Measurements from ENCODE around the gene ADCK2.

The ADCK2 gene

DNA sequence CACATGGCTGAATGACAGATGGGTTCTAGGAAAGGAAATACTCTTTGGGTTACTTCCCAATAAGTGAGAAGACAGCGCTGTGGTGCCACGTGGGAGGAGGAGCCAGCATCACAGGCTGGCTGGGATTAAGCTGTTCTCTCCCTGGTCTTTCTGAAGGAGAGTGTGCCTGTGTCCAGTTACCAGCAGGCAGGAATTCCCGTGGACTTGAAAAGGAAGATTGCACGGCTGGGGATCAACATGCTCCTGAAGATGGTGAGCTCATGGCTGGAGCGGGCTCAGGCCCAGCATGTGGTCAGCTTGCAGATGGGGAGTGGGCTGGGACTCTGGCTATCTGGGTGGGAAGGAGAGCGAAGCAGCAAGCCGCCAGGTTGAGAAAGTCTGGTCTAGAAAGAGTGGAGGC, 8.1 kb downstream of the ADCK2 start:
- Histone ChIP-seq H3K9ac (ENCODE audit: low read depth in 1 of 2, low read length in 2 of 2) (no peak overlapping the region), H3K4me3 (ENCODE audit: low read depth in 1 of 2, low read length in 2 of 2) (no peak overlapping the region), H3K4me1 (ENCODE audit: control insufficient read depth in 1 of 2, insufficient read depth in 2 of 2, low read length in 2 of 2) (no peaks in the 10 kb centered on the region), H3K27me3 (ENCODE audit: control insufficient read depth in 1 of 2, insufficient read depth in 2 of 2, low read length in 2 of 2) (no peaks in the 10 kb centered on the region), H3K9me3 (ENCODE audit: control insufficient read depth in 1 of 2, low read length in 2 of 2) (no peaks in the 10 kb centered on the region), H3K36me3 (ENCODE audit: control insufficient read depth in 1 of 2, insufficient read depth in 2 of 2, low read length in 2 of 2) (peaks cover 0 to 32% of the 10 kb centered on the region in 2 donors), H3K27ac (ENCODE audit: low read depth, low read length) (no peak overlapping the region)

DNA sequence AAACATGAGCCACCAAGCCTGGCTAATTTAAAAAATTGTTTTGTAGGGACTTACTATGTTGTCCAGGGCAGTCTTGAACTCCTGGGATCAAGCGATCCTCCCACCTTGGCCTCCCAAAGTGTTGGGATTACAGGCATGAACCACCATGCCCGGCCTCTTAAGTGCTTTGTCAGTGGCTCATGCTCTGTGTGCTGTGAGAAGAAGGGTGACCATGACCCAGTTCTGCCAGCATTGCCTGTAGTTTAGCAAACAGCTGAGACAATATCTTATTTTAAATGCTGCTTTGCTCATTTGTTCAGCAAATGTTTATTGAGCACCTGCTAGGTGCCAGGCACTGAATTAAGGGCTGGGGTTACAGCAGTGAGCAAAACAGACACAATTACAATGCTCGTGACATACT, 9.0 kb downstream of the ADCK2 start:
- no peak overlapping the region for H3K27ac ChIP-seq (ENCODE audit: low read depth, low read length)

DNA sequence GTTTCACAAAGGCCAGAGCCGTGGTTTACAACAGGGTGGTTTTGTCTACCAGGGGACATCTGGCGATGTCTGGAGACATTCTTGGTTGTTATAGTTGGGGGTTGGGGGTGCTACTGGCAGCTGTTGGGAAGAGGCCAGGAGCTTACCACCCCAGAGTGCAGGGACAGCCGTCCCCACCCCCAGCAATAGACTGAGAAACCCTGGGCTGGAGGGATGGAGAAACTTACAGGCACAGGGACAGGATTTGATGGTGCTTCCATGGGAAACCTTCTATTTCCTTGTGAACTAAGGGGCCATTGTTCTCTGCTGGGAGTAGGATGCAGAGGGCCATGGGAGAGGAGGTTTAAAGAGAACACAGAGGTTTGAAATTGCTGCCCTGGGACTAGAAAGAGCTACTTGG, 10.9 kb downstream of the ADCK2 start:
- H3K36me3 ChIP-seq (ENCODE audit: control insufficient read depth in 1 of 2, insufficient read depth in 2 of 2, low read length in 2 of 2) = peaks cover 0 to 37% of the 10 kb centered on the region in 2 donors

More for the DNA sequence above, 9.0 kb downstream of the ADCK2 start:
- H3K4me1 ChIP-seq (ENCODE audit: control insufficient read depth in 1 of 2, insufficient read depth in 2 of 2, low read length in 2 of 2) = no peaks in the 10 kb centered on the region
- peaks cover 0 to 32% of the 10 kb centered on the region in 2 donors for H3K36me3 ChIP-seq (ENCODE audit: control insufficient read depth in 1 of 2, insufficient read depth in 2 of 2, low read length in 2 of 2)
- no peak overlapping the region for H3K4me3 ChIP-seq (ENCODE audit: low read depth in 1 of 2, low read length in 2 of 2)
- no peaks in the 10 kb centered on the region for H3K27me3 ChIP-seq (ENCODE audit: control insufficient read depth in 1 of 2, insufficient read depth in 2 of 2, low read length in 2 of 2)
- no peak overlapping the region for H3K9ac ChIP-seq (ENCODE audit: low read depth in 1 of 2, low read length in 2 of 2)
- no peaks in the 10 kb centered on the region for H3K9me3 ChIP-seq (ENCODE audit: control insufficient read depth in 1 of 2, low read length in 2 of 2)

DNA sequence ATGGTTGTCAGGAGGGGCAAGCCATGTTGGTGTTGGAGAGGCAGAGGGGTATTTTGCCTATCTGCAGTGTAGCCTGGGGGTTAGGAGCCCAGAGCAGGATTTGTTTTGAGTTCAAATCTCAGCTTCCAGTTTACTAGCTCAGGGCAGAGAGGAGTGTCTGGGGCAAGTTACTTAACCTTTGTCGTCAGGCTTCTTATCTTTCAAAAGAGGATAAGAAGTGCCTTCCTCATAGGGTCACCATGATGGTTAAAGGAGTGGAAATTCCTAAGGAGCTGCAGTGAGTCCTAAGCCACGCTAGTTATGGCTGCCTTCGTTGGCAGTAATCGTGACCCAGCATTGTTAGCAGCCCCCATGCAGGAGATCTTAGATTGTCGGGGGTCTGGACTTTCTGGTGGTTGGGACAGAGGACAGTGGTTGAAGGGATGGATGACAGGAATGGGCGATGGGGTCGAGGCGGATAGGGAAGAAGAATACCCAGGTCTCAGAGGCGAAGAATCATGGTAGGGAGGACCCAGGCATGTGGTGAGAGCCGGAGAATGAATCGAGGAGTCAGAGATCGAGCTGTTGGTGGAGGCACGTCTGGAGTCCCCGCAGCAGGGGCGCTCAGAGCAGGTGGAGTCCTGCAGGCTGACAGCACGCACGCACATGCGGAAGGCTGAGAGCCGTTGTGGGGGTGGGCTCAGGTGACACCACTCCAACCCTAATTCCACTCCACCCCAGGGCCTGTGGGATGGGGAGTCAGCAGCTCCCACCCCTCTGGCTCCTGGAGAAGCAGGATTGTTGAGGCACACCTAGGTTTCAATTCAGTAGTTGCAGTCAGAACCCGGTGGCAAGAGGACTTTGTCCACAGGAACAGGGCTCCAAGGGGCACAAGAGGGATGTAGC, 11.6 kb downstream of the ADCK2 start:
- Histone ChIP-seq H3K4me1 (ENCODE audit: control insufficient read depth in 1 of 2, insufficient read depth in 2 of 2, low read length in 2 of 2) (no peaks in the 10 kb centered on the region), H3K27me3 (ENCODE audit: control insufficient read depth in 1 of 2, insufficient read depth in 2 of 2, low read length in 2 of 2) (no peaks in the 10 kb centered on the region), H3K9ac (ENCODE audit: low read depth in 1 of 2, low read length in 2 of 2) (no peak overlapping the region), H3K36me3 (ENCODE audit: control insufficient read depth in 1 of 2, insufficient read depth in 2 of 2, low read length in 2 of 2) (peaks cover 1 to 32% of the 10 kb centered on the region in 2 donors), H3K4me3 (ENCODE audit: low read depth in 1 of 2, low read length in 2 of 2) (no peak overlapping the region), H3K9me3 (ENCODE audit: control insufficient read depth in 1 of 2, low read length in 2 of 2) (no peaks in the 10 kb centered on the region), H3K27ac (ENCODE audit: low read depth, low read length) (no peak overlapping the region)

More for the DNA sequence above, 10.9 kb downstream of the ADCK2 start:
- no peaks in the 10 kb centered on the region for H3K27me3 ChIP-seq (ENCODE audit: control insufficient read depth in 1 of 2, insufficient read depth in 2 of 2, low read length in 2 of 2)
- H3K4me3 ChIP-seq (ENCODE audit: low read depth in 1 of 2, low read length in 2 of 2) = no peak overlapping the region
- no peaks in the 10 kb centered on the region for H3K4me1 ChIP-seq (ENCODE audit: control insufficient read depth in 1 of 2, insufficient read depth in 2 of 2, low read length in 2 of 2)
- H3K9me3 ChIP-seq (ENCODE audit: control insufficient read depth in 1 of 2, low read length in 2 of 2) = no peaks in the 10 kb centered on the region
- no peak overlapping the region for H3K9ac ChIP-seq (ENCODE audit: low read depth in 1 of 2, low read length in 2 of 2)
- no peak overlapping the region for H3K27ac ChIP-seq (ENCODE audit: low read depth, low read length)

DNA sequence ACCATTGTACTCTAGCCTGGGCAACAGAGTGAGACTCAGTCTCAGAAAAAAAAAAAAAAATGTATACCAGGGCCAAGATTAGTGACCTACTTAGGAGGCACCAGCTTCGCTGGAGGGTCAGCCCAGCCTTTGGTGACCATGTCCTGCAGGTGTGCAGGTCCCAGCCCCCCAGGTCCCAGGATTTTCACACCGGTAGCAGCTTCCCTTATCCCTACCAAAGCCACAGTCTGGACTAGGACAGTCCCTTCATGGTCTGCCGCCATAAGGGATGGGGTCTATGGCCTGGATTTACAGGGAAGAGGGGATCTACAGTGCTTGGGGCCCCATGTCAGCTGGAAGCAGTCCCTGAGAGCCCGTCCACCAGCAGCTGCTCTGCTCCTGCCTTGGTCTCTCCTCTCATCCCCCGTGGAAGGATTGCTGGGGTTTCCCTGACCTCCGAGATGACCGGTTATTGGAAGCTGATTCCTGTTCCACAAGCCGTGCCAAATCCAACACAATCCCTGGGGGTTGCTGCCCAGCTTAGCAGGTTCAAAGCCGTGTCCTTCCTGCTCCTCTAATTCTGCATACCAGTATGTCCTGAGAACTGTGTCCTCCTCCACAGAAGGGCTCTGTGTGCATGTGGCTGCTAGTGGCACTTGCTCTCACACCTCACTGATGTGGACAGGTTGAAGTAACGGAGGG, 12.8 kb downstream of the ADCK2 start:
- H3K27ac ChIP-seq (ENCODE audit: low read depth, low read length) = no peak overlapping the region
- H3K9me3 ChIP-seq (ENCODE audit: control insufficient read depth in 1 of 2, low read length in 2 of 2) = no peaks in the 10 kb centered on the region
- H3K4me1 ChIP-seq (ENCODE audit: control insufficient read depth in 1 of 2, insufficient read depth in 2 of 2, low read length in 2 of 2) = no peaks in the 10 kb centered on the region
- no peak overlapping the region for H3K9ac ChIP-seq (ENCODE audit: low read depth in 1 of 2, low read length in 2 of 2)
- H3K27me3 ChIP-seq (ENCODE audit: control insufficient read depth in 1 of 2, insufficient read depth in 2 of 2, low read length in 2 of 2) = no peaks in the 10 kb centered on the region
- H3K4me3 ChIP-seq (ENCODE audit: low read depth in 1 of 2, low read length in 2 of 2) = no peak overlapping the region
- peaks cover 7 to 33% of the 10 kb centered on the region in 2 donors for H3K36me3 ChIP-seq (ENCODE audit: control insufficient read depth in 1 of 2, insufficient read depth in 2 of 2, low read length in 2 of 2)

DNA sequence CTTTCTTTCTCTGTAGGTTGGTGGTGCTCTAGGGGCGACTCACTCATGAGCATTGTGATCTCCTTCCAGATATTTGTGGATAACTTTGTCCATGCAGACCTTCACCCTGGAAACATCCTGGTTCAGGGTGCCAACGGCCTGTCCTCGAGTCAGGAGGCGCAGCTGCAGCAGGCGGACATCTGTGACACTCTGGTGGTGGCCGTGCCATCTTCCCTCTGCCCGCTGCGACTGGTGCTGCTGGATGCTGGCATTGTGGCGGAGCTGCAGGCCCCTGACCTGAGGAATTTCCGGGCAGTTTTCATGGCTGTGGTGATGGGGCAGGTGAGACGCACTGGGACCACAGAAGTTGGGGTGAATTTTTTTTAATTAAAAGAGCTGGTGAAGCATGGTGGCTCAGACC, 14.2 kb downstream of the ADCK2 start:
- H3K36me3 ChIP-seq (ENCODE audit: control insufficient read depth in 1 of 2, insufficient read depth in 2 of 2, low read length in 2 of 2) = peaks cover 9 to 32% of the 10 kb centered on the region in 2 donors
- no peaks in the 10 kb centered on the region for H3K27me3 ChIP-seq (ENCODE audit: control insufficient read depth in 1 of 2, insufficient read depth in 2 of 2, low read length in 2 of 2)
- no peak overlapping the region for H3K9ac ChIP-seq (ENCODE audit: low read depth in 1 of 2, low read length in 2 of 2)
- no peak overlapping the region for H3K4me3 ChIP-seq (ENCODE audit: low read depth in 1 of 2, low read length in 2 of 2)
- no peaks in the 10 kb centered on the region for H3K9me3 ChIP-seq (ENCODE audit: control insufficient read depth in 1 of 2, low read length in 2 of 2)
- no peaks in the 10 kb centered on the region for H3K4me1 ChIP-seq (ENCODE audit: control insufficient read depth in 1 of 2, insufficient read depth in 2 of 2, low read length in 2 of 2)
- no peak overlapping the region for H3K27ac ChIP-seq (ENCODE audit: low read depth, low read length)

DNA sequence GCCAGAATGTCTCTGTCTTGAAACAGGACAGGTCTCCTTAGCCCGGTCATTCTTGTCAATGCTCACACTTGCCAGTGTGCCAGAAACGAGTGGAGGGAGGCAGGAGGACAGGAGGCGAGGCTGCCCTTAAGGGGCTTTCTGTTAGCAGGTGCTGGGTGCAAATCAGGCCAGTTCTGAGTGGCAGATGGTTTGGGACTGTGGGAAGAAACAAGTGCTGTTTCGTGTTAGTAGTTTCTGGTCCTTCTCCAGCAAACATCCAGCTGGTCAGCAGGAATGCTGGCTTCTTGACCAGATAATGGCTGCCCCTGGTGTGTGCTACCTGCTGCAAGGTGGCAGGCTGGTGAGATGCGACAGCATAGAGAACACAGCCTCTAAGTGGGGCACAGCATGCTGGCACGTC, 15.6 kb downstream of the ADCK2 start:
- H3K4me3 ChIP-seq (ENCODE audit: low read depth in 1 of 2, low read length in 2 of 2) = no peak overlapping the region
- H3K9me3 ChIP-seq (ENCODE audit: control insufficient read depth in 1 of 2, low read length in 2 of 2) = no peaks in the 10 kb centered on the region
- H3K9ac ChIP-seq (ENCODE audit: low read depth in 1 of 2, low read length in 2 of 2) = no peak overlapping the region
- no peaks in the 10 kb centered on the region for H3K27me3 ChIP-seq (ENCODE audit: control insufficient read depth in 1 of 2, insufficient read depth in 2 of 2, low read length in 2 of 2)
- no peaks in the 10 kb centered on the region for H3K4me1 ChIP-seq (ENCODE audit: control insufficient read depth in 1 of 2, insufficient read depth in 2 of 2, low read length in 2 of 2)
- peaks cover 12 to 31% of the 10 kb centered on the region in 2 donors for H3K36me3 ChIP-seq (ENCODE audit: control insufficient read depth in 1 of 2, insufficient read depth in 2 of 2, low read length in 2 of 2)
- no peak overlapping the region for H3K27ac ChIP-seq (ENCODE audit: low read depth, low read length)

DNA sequence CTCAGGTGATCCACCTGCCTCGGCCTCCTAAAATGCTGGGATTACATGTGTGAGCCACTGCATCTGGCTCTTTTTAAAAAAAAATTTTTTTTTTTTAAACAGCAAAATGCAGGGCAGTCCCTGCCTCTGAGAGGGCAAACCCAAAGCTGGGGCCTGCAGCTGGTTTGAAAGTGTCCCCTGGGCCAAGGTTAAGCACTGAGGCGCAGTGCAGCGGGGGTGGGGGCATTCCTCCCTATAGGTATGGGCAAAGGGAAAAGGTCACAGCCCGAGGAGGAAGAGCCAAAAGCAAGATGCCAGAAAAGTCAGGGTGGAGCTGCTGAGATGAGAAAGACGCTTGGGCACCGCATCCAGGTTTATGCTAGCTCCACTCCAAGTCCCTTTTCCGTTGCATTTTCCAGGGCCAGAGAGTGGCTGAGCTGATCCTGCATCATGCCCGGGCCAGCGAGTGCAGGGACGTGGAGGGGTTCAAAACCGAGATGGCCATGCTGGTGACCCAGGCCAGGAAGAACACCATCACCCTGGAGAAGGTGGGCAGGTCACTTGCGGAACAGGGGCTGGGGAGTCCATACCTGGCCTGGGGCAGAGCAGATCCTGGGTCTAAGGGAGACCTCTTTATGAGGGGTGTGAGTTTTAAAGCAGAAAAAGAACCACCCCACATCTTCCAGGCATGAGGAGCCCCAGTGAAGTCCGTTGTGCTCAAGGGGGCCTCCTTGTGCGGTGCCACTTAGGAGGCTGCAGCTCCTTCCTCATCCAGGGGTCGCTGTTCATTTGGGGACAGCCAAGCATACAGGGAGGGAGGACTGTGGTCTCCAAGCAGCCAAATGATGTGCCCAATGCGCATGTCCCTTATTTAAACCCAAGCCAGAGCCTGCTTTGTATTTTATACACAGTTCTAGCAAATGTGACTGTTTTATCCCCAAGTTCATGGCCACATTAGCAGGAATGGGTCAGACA, 16.7 kb downstream of the ADCK2 start:
- no peak overlapping the region for H3K9ac ChIP-seq (ENCODE audit: low read depth in 1 of 2, low read length in 2 of 2)
- H3K9me3 ChIP-seq (ENCODE audit: control insufficient read depth in 1 of 2, low read length in 2 of 2) = no peaks in the 10 kb centered on the region
- peaks cover 12 to 31% of the 10 kb centered on the region in 2 donors for H3K36me3 ChIP-seq (ENCODE audit: control insufficient read depth in 1 of 2, insufficient read depth in 2 of 2, low read length in 2 of 2)
- no peak overlapping the region for H3K27ac ChIP-seq (ENCODE audit: low read depth, low read length)
- no peaks in the 10 kb centered on the region for H3K4me1 ChIP-seq (ENCODE audit: control insufficient read depth in 1 of 2, insufficient read depth in 2 of 2, low read length in 2 of 2)
- H3K27me3 ChIP-seq (ENCODE audit: control insufficient read depth in 1 of 2, insufficient read depth in 2 of 2, low read length in 2 of 2) = no peaks in the 10 kb centered on the region
- no peak overlapping the region for H3K4me3 ChIP-seq (ENCODE audit: low read depth in 1 of 2, low read length in 2 of 2)

DNA sequence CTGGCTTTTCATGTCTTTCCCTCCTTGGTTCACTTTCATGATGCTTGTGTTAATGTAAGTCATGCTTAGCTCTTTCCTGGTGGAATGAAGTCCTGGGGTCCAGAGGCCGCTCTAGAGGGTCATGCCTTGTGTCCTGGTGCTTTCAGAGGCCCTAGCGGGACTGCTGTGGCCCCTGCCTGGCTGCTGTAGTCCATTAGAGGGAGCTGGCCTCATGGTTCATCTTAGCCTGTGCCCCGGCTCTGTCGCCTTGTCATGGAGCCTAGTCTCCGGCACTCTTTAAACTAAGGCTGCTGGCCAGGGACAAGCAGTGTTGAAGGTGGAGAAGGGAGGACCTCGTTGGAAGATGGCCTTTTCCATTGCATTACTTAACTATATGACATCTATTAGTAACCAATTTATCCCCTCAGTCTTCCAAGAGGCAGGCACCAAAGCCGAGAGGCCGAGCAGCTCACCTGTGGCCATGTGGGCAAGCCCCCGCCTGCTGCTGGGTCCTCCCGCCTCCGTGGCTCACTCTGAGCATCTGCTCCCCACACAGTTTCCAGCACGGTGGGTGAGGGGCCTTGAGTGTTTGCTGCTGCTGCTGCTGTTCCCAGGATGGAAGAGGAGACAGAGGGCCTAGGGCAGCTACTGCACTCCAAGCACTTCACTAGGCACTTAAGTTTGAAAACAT, 18.8 kb downstream of the ADCK2 start:
- peaks cover 0 to 5% of the 10 kb centered on the region in 2 donors for H3K4me1 ChIP-seq (ENCODE audit: control insufficient read depth in 1 of 2, insufficient read depth in 2 of 2, low read length in 2 of 2)
- no peaks in the 10 kb centered on the region for H3K9me3 ChIP-seq (ENCODE audit: control insufficient read depth in 1 of 2, low read length in 2 of 2)
- no peak overlapping the region for H3K9ac ChIP-seq (ENCODE audit: low read depth in 1 of 2, low read length in 2 of 2)
- H3K27ac ChIP-seq (ENCODE audit: low read depth, low read length) = no peak overlapping the region
- no peak overlapping the region for H3K4me3 ChIP-seq (ENCODE audit: low read depth in 1 of 2, low read length in 2 of 2)
- H3K36me3 ChIP-seq (ENCODE audit: control insufficient read depth in 1 of 2, insufficient read depth in 2 of 2, low read length in 2 of 2) = peaks cover 12 to 25% of the 10 kb centered on the region in 2 donors
- H3K27me3 ChIP-seq (ENCODE audit: control insufficient read depth in 1 of 2, insufficient read depth in 2 of 2, low read length in 2 of 2) = no peaks in the 10 kb centered on the region
